Daoy (cell line): ENCODE data around the gene FAM117A. TPM values are rescaled to one million over a fixed set of nuclear protein-coding genes. Genes with fewer than 3 reads are reported as not detected.
"Not testable (repeated sequence)": the region's sequence is repeated elsewhere in the genome, so short reads cannot be mapped to it uniquely, and the experiment has no call there.

Experiments
- DNase-seq: peaks from one replicate; pipeline ENCODE4 v3.0.0-alpha.2; 2015; ENCODE audit warnings: low read depth
- total RNA-seq: library from RNA; depleted of rRNA; stranded (reverse); fragments of >200 nt; shearing (Covaris generic); gene quantifications from 2 replicates; pipeline ENCODE4 v1.2.3, GENCODE V29; 2014

FAM117A gene
- total RNA-seq, 1 experiment from 2014 or later, result 5.0 TPM

- DNase-seq, result no peak
These were observed 22.8 kb downstream of the FAM117A start for GRCh38 chr17:49741009-49741691.

- DNase-seq, result no peak
These were observed 24.2 kb downstream of the FAM117A start for GRCh38 chr17:49739641-49740271.

- no peak for DNase-seq
These were observed 25.3 kb downstream of the FAM117A start for GRCh38 chr17:49738456-49739163.

GRCh38 chr17:49734515-49735490 lies 29.1 kb downstream of the FAM117A start:
- no peak for DNase-seq

GRCh38 chr17:49731435-49731831 lies 32.5 kb downstream of the FAM117A start:
- DNase-seq, result no peak

GRCh38 chr17:49730785-49731434 lies 33.0 kb downstream of the FAM117A start:
- DNase-seq, result no peak

GRCh38 chr17:49730078-49730784 lies 33.7 kb downstream of the FAM117A start:
- DNase-seq, result no peak

GRCh38 chr17:49729069-49729468 lies 34.9 kb downstream of the FAM117A start:
- no peak for DNase-seq

- no peak for DNase-seq
These were observed 35.5 kb downstream of the FAM117A start for GRCh38 chr17:49728425-49728824.

GRCh38 chr17:49727380-49727779 lies 36.6 kb downstream of the FAM117A start:
- no peak for DNase-seq

- DNase-seq, result no peak
These were observed 38.3 kb downstream of the FAM117A start for GRCh38 chr17:49725452-49726130.

GRCh38 chr17:49724552-49724951 lies 39.4 kb downstream of the FAM117A start:
- not testable (repeated sequence) for DNase-seq

- DNase-seq, result no peak
These were observed 40.5 kb downstream of the FAM117A start for GRCh38 chr17:49723423-49723822.

- DNase-seq, result no peak
These were observed 41.9 kb downstream of the FAM117A start for GRCh38 chr17:49722066-49722465.

- DNase-seq, result peak; percentile 38
These were observed 46.5 kb downstream of the FAM117A start for GRCh38 chr17:49717371-49717861.

- no peak for DNase-seq
These were observed 47.1 kb downstream of the FAM117A start for GRCh38 chr17:49716668-49717364.

GRCh38 chr17:49715717-49716279 lies 48.1 kb downstream of the FAM117A start:
- DNase-seq, result peak; percentile 68

- peak; percentile 45 for DNase-seq
These were observed 48.7 kb downstream of the FAM117A start for GRCh38 chr17:49715216-49715615.
